ENCODE data around the gene RBM48.

Gene RBM48

GRCh38 chr7:92586841-92587240, 58.2 kb downstream of the RBM48 start:
- H2AK5ac ChIP-seq (ENCODE audit: low read depth, low read length) = no peak overlapping the region

More at GRCh38 chr7:92586841-92587240, 58.2 kb downstream of the RBM48 start:
- no peak overlapping the region for H3K23ac ChIP-seq (ENCODE audit: low read depth, low read length, poor library complexity)
- DNase-seq (ENCODE audit: low spot score) = no peak
- peaks cover under 1 to 31% of the 10 kb centered on the region in 2 donors for H3K36me3 ChIP-seq (replicated peaks in 1 of 2; ENCODE audit: control insufficient read depth in 2 of 2, insufficient read depth in 2 of 2, low read length in 2 of 2)
- no peak overlapping the region for H3K4me2 ChIP-seq (ENCODE audit: insufficient read depth, low read length, poor library complexity, severe bottlenecking)
- no peak overlapping the region for H3K14ac ChIP-seq (ENCODE audit: low read length)
- H3K4ac ChIP-seq (ENCODE audit: low read length) = no peak overlapping the region
- H2BK120ac ChIP-seq (ENCODE audit: low read depth, low read length) = no peak overlapping the region
- H4K91ac ChIP-seq (ENCODE audit: low read depth, low read length, poor library complexity) = no peak overlapping the region
- H2BK12ac ChIP-seq (ENCODE audit: low read length) = no peak overlapping the region
- H3K27me3 ChIP-seq (ENCODE audit: control insufficient read depth in 3 of 3, insufficient read depth in 3 of 3, low read depth in 1 of 3, low read length in 3 of 3) = peaks cover 0 to 12% (median 5%) of the 10 kb centered on the region in 3 experiments
- H3K18ac ChIP-seq (ENCODE audit: low read length) = no peak overlapping the region
- H3K4me3 ChIP-seq (ENCODE audit: low read length in 2 of 2) = no peak overlapping the region
- no peak overlapping the region for H3K27ac ChIP-seq (replicated peaks; ENCODE audit: low read length)
- peaks cover 2 to 4% of the 10 kb centered on the region in 2 donors for H3K4me1 ChIP-seq (ENCODE audit: control insufficient read depth in 2 of 2, insufficient read depth in 1 of 2, low read depth in 1 of 2, low read length in 2 of 2)
- no peak overlapping the region for H4K8ac ChIP-seq (ENCODE audit: low read depth, low read length)
- no peak overlapping the region for H2BK15ac ChIP-seq (ENCODE audit: low read length)
- H2BK5ac ChIP-seq (ENCODE audit: low read length) = no peak overlapping the region
- H3K9ac ChIP-seq (ENCODE audit: low read depth, low read length, poor library complexity) = no peak overlapping the region
- H3K79me1 ChIP-seq (ENCODE audit: low read depth, low read length) = peaks cover 3% of the 10 kb centered on the region
- no peak overlapping the region for H2AFZ ChIP-seq (ENCODE audit: low read length)
- H3K9me3 ChIP-seq (replicated peaks in 1 of 2; ENCODE audit: control insufficient read depth in 2 of 2, insufficient read depth in 1 of 2, low read depth in 1 of 2, low read length in 2 of 2) = peaks cover 0 to 12% of the 10 kb centered on the region in 2 donors
- WGBS, 2 donors (ENCODE audit: extremely low coverage in 2 of 2, insufficient read length in 2 of 2, insufficient replicate concordance in 1 of 2) = no CpG with 5 or more reads among the region's 4 CpGs
